Measurements from ENCODE around the gene NTN4.

Gene NTN4

GRCh38 chr12:95733141-95733825 is 57.3 kb downstream of the NTN4 start:
- TF ChIP-seq, protein P1, sequence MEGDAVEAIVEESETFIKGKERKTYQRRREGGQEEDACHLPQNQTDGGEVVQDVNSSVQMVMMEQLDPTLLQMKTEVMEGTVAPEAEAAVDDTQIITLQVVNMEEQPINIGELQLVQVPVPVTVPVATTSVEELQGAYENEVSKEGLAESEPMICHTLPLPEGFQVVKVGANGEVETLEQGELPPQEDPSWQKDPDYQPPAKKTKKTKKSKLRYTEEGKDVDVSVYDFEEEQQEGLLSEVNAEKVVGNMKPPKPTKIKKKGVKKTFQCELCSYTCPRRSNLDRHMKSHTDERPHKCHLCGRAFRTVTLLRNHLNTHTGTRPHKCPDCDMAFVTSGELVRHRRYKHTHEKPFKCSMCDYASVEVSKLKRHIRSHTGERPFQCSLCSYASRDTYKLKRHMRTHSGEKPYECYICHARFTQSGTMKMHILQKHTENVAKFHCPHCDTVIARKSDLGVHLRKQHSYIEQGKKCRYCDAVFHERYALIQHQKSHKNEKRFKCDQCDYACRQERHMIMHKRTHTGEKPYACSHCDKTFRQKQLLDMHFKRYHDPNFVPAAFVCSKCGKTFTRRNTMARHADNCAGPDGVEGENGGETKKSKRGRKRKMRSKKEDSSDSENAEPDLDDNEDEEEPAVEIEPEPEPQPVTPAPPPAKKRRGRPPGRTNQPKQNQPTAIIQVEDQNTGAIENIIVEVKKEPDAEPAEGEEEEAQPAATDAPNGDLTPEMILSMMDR (IDR thresholded peaks at IDR 0.05; ENCODE audit: insufficient read depth, low read depth, low read length, missing control alignments) = no peak
- DNase-seq (ENCODE audit: low read depth) = no peak
- H3K4me3 ChIP-seq (ENCODE audit: low read length) = no peak overlapping the region

DNA sequence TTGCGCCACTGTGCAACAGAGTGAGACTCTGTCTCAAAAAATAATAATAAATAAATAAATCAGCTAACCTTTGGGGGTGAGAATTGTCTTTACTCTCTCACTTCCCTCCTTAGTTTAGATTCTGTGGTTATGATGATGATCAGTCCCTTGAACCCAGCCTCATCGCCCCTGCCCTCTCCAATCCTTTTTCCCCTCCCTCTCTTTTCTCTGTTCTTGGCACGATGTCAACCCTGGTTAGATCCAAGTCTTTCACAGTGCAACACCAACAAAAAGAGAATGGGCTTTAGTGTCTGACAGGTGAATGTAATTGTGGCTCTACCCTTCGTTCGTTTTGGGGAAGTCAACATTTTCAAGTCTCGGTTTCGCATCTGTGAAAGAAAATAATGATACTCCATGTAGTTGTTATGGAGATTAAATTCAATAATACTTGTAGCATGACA is 59.0 kb downstream of the NTN4 start:
- DNase-seq (ENCODE audit: low read depth) = no peak
- TF ChIP-seq, protein P1 (IDR thresholded peaks at IDR 0.05; ENCODE audit: insufficient read depth, low read depth, low read length, missing control alignments) = no peak
- H3K4me3 ChIP-seq (ENCODE audit: low read length) = no peak overlapping the region

DNA sequence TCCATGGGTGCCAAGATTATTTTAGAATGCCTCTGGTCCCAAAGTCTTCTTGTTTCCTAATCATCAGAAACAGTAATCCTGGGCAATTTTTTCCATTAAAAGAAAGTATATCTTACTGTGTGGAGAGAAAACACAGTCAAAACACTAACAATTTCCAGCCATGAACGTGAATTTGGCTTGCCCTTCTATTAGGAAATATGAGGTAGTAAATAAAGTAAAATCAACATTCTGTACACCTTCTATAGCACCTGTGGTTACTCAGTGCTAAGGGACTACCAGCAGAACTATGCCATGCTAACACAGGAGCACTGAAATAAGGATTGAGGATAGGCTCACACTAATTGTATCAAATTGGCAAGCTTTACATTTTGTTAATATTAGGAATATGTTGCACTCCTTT is 60.1 kb downstream of the NTN4 start:
- no peak overlapping the region for H3K4me3 ChIP-seq (ENCODE audit: low read length)
- TF ChIP-seq, protein P1 (IDR thresholded peaks at IDR 0.05; ENCODE audit: insufficient read depth, low read depth, low read length, missing control alignments) = no peak
- no peak for DNase-seq (ENCODE audit: low read depth)

DNA sequence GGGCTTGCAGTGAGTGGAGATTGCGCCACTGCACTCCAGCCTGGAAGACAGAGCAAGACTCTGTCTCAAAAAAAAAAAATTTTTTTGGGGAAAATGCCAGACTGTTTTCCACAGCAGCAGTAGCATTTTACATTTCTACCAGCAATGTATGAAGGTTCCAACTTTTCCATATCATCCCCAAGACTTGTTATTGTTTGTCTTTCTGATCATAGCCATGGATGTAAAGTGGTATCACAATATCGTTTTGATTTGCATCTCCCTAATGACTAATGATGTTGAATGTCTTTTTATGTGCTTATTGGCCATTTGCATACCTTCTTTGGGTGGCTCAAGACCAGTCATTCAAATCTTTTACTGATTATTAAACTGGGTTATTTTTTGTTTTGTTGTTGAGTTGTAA is 63.7 kb downstream of the NTN4 start:
- TF ChIP-seq, protein P1 (IDR thresholded peaks at IDR 0.05; ENCODE audit: insufficient read depth, low read depth, low read length, missing control alignments) = no peak
- DNase-seq (ENCODE audit: low read depth) = no peak
- no peak overlapping the region for H3K4me3 ChIP-seq (ENCODE audit: low read length)

DNA sequence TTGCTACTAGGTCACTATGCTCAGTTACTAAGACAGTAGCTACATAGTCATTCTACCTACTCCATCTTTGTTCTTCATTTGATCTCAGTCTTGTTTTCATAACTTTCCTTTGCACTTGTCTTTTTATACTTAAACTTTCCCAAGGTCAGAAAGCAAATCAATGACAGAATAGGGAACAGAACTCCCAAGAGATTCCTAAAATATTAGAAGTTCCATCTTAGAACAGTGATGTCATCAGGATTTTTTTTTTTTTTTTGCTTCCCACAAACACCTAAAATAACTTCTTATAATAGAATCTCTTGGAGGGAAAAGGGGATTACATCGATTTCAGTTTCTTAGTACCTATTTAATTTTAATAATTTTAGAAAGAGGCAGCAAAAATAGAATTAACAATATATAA is 65.8 kb downstream of the NTN4 start:
- no peak overlapping the region for H3K4me3 ChIP-seq (ENCODE audit: low read length)
- no peak for DNase-seq (ENCODE audit: low read depth)
- TF ChIP-seq, protein P1 (IDR thresholded peaks at IDR 0.05; ENCODE audit: insufficient read depth, low read depth, low read length, missing control alignments) = no peak

DNA sequence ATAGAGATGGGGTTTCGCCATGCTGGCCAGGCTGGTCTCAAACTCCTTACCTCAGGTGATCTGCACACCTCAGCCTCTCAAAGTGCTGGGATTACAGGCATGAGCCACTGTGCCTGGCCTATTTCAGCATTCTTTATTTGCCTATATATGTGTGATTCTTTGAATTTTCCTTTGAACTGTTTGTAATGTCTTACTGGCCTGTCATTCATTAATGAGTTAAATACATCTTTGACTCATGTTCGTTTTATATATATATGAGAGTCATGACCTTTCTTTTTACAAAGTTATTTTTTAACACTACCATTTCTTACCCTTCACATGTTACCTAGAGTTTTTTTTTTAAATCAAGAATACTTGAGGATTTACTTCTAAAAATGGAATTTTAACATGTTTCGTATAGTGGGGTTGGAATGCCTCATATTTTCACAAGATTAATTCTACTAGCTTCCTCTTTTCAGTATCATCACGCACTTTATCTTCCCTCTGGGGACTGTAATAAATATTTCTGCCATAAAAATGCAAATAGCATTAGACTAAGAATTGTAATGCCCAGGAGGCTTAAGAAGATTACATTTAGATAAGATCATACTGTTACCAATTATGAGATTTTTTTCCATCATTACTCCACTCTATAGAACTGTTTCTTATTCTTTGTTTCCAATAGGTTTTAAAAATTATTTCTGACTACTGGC is 66.7 kb downstream of the NTN4 start:
- H3K4me3 ChIP-seq (ENCODE audit: low read length) = no peak overlapping the region
- TF ChIP-seq, protein P1 (IDR thresholded peaks at IDR 0.05; ENCODE audit: insufficient read depth, low read depth, low read length, missing control alignments) = no peak
- DNase-seq (ENCODE audit: low read depth) = no peak

Data from epithelial cell of esophagus (primary cell).